ENCODE results near the gene VMAC. TPM values are rescaled to one million over a fixed set of nuclear protein-coding genes. Genes with fewer than 3 reads are reported as not detected.

Gene VMAC
- total RNA-seq, 1 donor from 2014 or later, result 2.5 TPM

DNA sequence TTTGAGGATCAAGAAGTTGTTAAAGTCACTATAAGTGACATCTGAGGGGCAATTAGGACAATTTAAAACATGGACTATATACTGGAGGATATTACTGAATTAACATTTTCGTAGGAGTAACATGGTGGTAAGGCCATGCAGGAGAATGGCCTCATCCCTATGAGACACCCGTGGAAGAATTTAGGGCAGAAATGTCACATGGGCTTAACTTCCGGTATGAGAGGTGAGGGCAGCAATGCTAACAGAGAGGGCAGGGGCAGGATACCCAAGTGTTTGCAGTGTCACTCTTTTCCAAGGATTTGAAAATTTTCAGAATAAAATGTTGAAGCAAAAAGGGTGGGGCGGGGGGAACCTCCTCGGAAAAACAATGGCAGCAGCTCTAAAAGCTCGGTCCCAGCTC lies 49.6 kb downstream of the VMAC start:
- Histone ChIP-seq H3K9me3 (replicated peaks) (no peaks in the 10 kb centered on the region), H3K4me1 (peaks cover 100% of the 10 kb centered on the region), H3K4me3 (peak overlapping the region; percentile 38), H3K27ac (replicated peaks) (peak overlapping the region; percentile 84), H3K36me3 (no peaks in the 10 kb centered on the region), H3K27me3 (ENCODE audit: low read depth) (no peaks in the 10 kb centered on the region)
- intact Hi-C loops (cut with micrococcal nuclease), result no loop called here
- no peak for TF ChIP-seq CTCF (IDR thresholded peaks at IDR 0.05; ENCODE audit: borderline replicate concordance)
- DNase-seq, result no peak

GRCh38 chr19:5955636-5955935 lies 50.9 kb downstream of the VMAC start:
- H3K9me3 ChIP-seq (replicated peaks), result no peaks in the 10 kb centered on the region
- intact Hi-C loops (cut with micrococcal nuclease), result no loop called here
- H3K27me3 ChIP-seq (ENCODE audit: low read depth), result no peaks in the 10 kb centered on the region
- TF ChIP-seq CTCF (IDR thresholded peaks at IDR 0.05; ENCODE audit: borderline replicate concordance), result no peak
- no peak for DNase-seq
- H3K4me3 ChIP-seq, result no peak overlapping the region
- peaks cover 100% of the 10 kb centered on the region for H3K4me1 ChIP-seq
- H3K27ac ChIP-seq (replicated peaks), result peak overlapping the region; percentile 84
- no peaks in the 10 kb centered on the region for H3K36me3 ChIP-seq

DNA sequence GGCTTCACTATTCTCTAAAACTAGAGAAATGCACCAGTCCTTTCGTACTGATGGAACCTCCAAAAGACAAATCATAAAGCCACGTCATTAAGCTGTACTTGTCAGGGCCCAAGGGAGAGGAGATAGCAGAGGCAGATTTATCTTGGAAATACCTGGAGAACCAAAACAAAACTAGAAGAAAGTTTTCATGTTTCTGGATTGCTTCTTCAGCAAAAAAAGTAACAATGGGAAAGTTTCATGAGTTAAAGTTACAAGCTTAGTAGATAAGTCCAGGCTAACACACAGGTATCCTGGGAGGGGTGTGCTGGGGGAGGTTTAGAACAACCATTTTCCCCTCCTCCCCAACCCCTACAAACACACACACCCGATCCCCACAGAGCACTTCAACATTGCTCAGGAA lies 51.7 kb downstream of the VMAC start:
- Histone ChIP-seq H3K27me3 (ENCODE audit: low read depth) (no peaks in the 10 kb centered on the region), H3K9me3 (replicated peaks) (no peaks in the 10 kb centered on the region), H3K4me3 (no peak overlapping the region), H3K4me1 (peaks cover 100% of the 10 kb centered on the region), H3K36me3 (no peaks in the 10 kb centered on the region), H3K27ac (replicated peaks) (peak overlapping the region; percentile 84)
- intact Hi-C loops (cut with micrococcal nuclease), result no loop called here
- no peak for DNase-seq
- TF ChIP-seq CTCF (IDR thresholded peaks at IDR 0.05; ENCODE audit: borderline replicate concordance), result no peak

DNA sequence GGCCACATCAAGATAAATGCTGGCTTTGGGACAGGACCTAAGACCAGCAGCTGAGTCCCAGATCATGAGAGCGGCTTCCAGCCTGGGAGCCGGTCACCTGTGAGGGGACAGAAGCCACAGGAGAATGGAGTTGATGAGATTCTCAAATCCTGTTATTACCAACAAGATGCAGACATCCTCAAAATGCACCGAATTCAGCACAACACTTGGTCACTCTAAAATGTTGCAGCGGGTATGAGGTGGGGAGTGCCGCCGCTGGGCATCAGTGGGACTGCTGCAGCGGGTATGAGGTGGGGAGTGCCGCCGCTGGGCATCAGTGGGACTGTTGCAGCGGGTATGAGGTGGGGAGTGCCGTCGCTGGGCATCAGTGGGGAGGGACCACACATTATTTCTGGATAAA lies 52.1 kb downstream of the VMAC start:
- Histone ChIP-seq H3K27me3 (ENCODE audit: low read depth) (no peaks in the 10 kb centered on the region), H3K36me3 (no peaks in the 10 kb centered on the region), H3K9me3 (replicated peaks) (no peaks in the 10 kb centered on the region), H3K4me3 (no peak overlapping the region), H3K4me1 (peaks cover 100% of the 10 kb centered on the region), H3K27ac (replicated peaks) (peak overlapping the region; percentile 84)
- no peak for TF ChIP-seq CTCF (IDR thresholded peaks at IDR 0.05; ENCODE audit: borderline replicate concordance)
- DNase-seq, result no peak
- intact Hi-C loops (cut with micrococcal nuclease), result no loop called here

DNA sequence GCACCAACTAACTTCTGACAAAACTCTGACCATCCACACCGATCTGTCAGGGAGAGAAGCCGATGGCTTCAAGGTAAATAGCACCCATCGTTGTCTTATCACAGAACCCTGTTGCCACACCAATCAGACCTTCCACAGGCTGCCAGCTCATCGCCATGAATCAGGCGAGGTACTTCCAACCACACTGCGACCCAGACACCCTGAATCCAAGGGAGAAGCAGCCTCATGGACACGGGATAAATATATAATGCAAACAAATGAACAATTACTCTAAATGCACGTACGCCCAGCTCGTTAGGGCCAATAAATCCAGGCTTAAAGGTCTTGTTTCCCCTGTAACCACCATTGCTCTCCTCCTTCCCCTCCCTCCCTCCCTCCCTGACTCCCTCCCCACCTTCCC lies 52.5 kb downstream of the VMAC start:
- no peaks in the 10 kb centered on the region for H3K36me3 ChIP-seq
- H3K9me3 ChIP-seq (replicated peaks), result no peaks in the 10 kb centered on the region
- H3K4me1 ChIP-seq, result peaks cover 100% of the 10 kb centered on the region
- H3K27me3 ChIP-seq (ENCODE audit: low read depth), result no peaks in the 10 kb centered on the region
- no peak for TF ChIP-seq CTCF (IDR thresholded peaks at IDR 0.05; ENCODE audit: borderline replicate concordance)
- no peak for DNase-seq
- intact Hi-C loops (cut with micrococcal nuclease), result no loop called here
- peak overlapping the region; percentile 84 for H3K27ac ChIP-seq (replicated peaks)
- no peak overlapping the region for H3K4me3 ChIP-seq

Data from left ventricle myocardium inferior (tissue), 1 donor.